Measurements from ENCODE around the gene GOLGA8Q. TPM values are rescaled to one million over a fixed set of nuclear protein-coding genes. Genes with fewer than 3 reads are reported as not detected.
"Not testable (repeated sequence)": the region's sequence is repeated elsewhere in the genome, so short reads cannot be mapped to it uniquely, and the experiment has no call there.

Gene GOLGA8Q, protein sequence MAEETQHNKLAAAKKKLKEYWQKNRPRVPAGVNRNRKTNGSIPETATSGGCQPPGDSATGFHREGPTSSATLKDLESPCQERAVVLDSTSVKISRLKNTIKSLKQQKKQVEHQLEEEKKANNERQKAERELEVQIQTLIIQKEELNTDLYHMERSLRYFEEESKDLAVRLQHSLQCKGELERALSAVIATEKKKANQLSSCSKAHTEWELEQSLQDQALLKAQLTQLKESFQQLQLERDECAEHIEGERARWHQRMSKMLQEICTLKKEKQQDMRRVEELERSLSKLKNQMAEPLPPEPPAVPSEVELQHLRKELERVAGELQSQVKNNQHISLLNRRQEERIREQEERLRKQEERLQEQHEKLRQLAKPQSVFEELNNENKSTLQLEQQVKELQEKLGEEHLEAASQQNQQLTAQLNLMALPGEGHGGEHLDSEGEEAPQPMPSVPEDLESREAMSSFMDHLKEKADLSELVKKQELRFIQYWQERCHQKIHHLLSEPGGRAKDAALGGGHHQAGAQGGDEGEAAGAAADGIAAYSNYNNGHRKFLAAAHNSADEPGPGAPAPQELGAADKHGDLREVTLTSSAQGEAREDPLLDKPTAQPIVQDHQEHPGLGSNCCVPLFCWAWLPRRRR
- 1 to 10 TPM in 2 of 4 donors, not detected in 2; 2.7 to 3.3 TPM for total RNA-seq

GRCh38 chr15:30551750-30552149 is at the start of gene GOLGA8Q:
TSS of gene GOLGA8Q (plus strand) at chr15:30552050. CDS start at chr15:30552078, 28 bp downstream.
- H3K27ac ChIP-seq; H3K4me1 ChIP-seq; H3K36me3 ChIP-seq; intact Hi-C loops (cut with DNase I; ENCODE audit: low total_unique reads); H3K4me3 ChIP-seq; H3K27me3 ChIP-seq; in situ Hi-C loops (cut with MboI; ENCODE audit: low pct_ligation_motif_present in 1 of 4, low pct_unique_long_range_greater_than_20kb in 1 of 4, low sequenced_read_pairs in 3 of 4); H3K9me3 ChIP-seq; DNase-seq: not testable (repeated sequence)
- WGBS, 2 donors (ENCODE audit: low coverage in 1 of 2): 90% methylated on average over 3 of the region's 9 CpGs; no CpG with 5 or more reads in 1 of the 2 donors

DNA sequence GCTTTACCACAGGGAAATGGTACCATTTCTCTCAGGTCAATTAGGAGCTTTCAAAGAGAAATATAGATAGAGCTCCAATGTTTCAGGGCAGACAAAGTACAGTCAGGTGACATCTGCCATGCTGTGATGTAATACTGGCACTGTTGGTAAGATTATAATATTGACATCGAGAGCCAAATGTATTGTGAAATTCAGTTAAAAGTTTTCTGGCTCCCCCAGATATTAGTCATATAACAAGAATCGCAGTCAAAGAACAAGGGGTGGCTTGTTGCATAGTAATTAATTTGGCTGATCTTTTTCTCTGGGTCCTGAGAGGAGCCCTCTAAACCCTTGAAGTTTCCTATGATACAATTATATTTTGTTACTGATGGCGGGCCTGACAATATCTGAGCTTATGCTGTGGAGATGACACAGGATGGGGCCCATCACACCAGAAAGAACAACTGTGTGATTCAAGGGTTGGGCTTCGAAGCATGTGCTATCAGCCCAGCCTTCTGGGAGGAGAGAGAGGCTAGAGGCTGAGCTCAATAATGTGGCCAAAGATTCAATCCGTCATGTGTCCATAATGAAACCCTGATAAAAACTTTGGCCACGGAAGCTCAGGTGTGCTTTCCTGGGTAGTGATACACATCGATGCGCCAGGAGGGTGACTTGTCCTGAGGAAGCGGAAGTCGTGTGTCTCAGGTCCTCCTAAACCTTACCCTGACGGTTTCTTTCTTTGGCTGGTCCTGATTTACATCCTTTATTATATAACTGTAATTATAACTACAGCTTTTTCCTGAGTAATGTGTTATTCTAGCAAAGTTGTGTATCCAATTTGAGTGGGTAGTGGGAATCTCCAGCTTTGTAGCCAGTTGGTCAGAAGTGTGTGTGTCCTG is 48.7 kb upstream of the GOLGA8Q start:
- in situ Hi-C loops (cut with MboI; ENCODE audit: low pct_ligation_motif_present in 1 of 4, low pct_unique_long_range_greater_than_20kb in 1 of 4, low sequenced_read_pairs in 3 of 4); H3K36me3 ChIP-seq; H3K27ac ChIP-seq; DNase-seq; intact Hi-C loops (cut with DNase I; ENCODE audit: low total_unique reads); H3K27me3 ChIP-seq; H3K9me3 ChIP-seq; H3K4me1 ChIP-seq; H3K4me3 ChIP-seq: not testable (repeated sequence)
- 98% methylated on average over 5 of the region's 11 CpGs; no CpG with 5 or more reads in 1 of the 2 donors for WGBS, 2 donors (ENCODE audit: low coverage in 1 of 2)

DNA sequence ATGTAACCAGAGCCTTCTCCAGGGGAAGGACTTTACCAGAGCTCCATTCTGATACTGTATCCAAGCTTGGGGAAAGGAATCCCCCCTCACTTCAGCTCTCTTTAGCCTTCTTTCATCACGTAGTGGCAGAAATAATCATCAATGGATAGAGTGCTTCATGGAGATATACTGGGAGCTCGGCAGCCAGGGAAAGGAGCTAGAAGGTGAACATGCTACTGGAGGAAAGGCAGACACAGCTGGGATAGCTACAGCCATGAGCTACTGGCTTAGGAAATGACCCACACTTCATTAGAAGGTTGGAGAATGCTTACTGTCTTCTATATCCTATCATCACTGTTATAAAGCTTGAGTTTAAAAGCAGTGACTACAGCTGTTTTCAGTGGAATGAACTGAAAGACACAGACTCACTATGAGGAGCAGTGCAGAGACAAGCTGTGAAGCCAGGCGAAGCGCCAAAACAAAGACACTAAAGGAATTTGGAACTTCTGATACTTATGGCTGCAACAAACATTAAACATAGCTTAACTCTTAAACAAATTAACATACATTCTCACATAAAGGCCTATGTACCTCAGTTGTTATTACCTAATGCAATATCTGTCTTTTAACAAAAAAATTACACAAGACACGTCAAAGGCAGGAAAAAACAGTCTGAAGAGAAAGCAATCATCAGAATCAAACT is 47.5 kb upstream of the GOLGA8Q start:
- 17 to 43% methylated on average over 1 to 5 of the region's 5 CpGs for WGBS, 2 donors (ENCODE audit: low coverage in 1 of 2)
- H3K27ac ChIP-seq; intact Hi-C loops (cut with DNase I; ENCODE audit: low total_unique reads); H3K4me3 ChIP-seq; in situ Hi-C loops (cut with MboI; ENCODE audit: low pct_ligation_motif_present in 1 of 4, low pct_unique_long_range_greater_than_20kb in 1 of 4, low sequenced_read_pairs in 3 of 4); H3K36me3 ChIP-seq; H3K9me3 ChIP-seq; H3K4me1 ChIP-seq; H3K27me3 ChIP-seq; DNase-seq: not testable (repeated sequence)

DNA sequence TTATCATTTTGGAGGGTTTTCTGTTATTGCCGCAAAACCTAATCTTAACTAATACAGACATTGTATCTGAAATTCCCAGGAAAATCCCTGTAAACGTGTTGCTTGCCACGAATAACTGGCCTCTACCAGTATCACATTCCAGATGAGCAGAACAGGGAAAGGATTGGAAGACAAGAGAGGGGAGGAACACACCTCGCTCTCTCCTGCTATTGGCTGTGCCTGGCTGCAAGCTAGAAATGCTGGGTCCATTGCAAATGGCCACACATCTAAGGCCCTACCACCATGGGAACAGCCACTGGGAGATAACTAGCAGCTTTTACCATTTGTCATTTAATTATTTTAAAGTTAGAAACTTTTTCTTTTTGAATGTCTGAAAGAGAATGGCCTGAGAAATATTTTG is 37.3 kb upstream of the GOLGA8Q start:
- no CpG with 5 or more reads among the region's 4 CpGs for WGBS, 2 donors (ENCODE audit: low coverage in 1 of 2)
- H3K27me3 ChIP-seq; H3K36me3 ChIP-seq; intact Hi-C loops (cut with DNase I; ENCODE audit: low total_unique reads); H3K4me1 ChIP-seq; H3K9me3 ChIP-seq; H3K4me3 ChIP-seq; H3K27ac ChIP-seq; DNase-seq; in situ Hi-C loops (cut with MboI; ENCODE audit: low pct_ligation_motif_present in 1 of 4, low pct_unique_long_range_greater_than_20kb in 1 of 4, low sequenced_read_pairs in 3 of 4): not testable (repeated sequence)

- H3K4me1 ChIP-seq; intact Hi-C loops (cut with DNase I; ENCODE audit: low total_unique reads); H3K27ac ChIP-seq; H3K9me3 ChIP-seq; H3K27me3 ChIP-seq; DNase-seq; H3K4me3 ChIP-seq; H3K36me3 ChIP-seq; in situ Hi-C loops (cut with MboI; ENCODE audit: low pct_ligation_motif_present in 1 of 4, low pct_unique_long_range_greater_than_20kb in 1 of 4, low sequenced_read_pairs in 3 of 4): not testable (repeated sequence)
- 90% methylated on average over 2 of the region's 7 CpGs; no CpG with 5 or more reads in 1 of the 2 donors for WGBS, 2 donors (ENCODE audit: low coverage in 1 of 2)
Measured at GRCh38 chr15:30523453-30524243, 28.2 kb upstream of the GOLGA8Q start.

- no CpG with 5 or more reads among the region's 4 CpGs for WGBS, 2 donors (ENCODE audit: low coverage in 1 of 2)
- intact Hi-C loops (cut with DNase I; ENCODE audit: low total_unique reads); H3K27ac ChIP-seq; in situ Hi-C loops (cut with MboI; ENCODE audit: low pct_ligation_motif_present in 1 of 4, low pct_unique_long_range_greater_than_20kb in 1 of 4, low sequenced_read_pairs in 3 of 4); H3K36me3 ChIP-seq; H3K9me3 ChIP-seq; H3K4me3 ChIP-seq; DNase-seq; H3K4me1 ChIP-seq; H3K27me3 ChIP-seq: not testable (repeated sequence)
Measured at GRCh38 chr15:30525912-30526311, 25.9 kb upstream of the GOLGA8Q start.

DNA sequence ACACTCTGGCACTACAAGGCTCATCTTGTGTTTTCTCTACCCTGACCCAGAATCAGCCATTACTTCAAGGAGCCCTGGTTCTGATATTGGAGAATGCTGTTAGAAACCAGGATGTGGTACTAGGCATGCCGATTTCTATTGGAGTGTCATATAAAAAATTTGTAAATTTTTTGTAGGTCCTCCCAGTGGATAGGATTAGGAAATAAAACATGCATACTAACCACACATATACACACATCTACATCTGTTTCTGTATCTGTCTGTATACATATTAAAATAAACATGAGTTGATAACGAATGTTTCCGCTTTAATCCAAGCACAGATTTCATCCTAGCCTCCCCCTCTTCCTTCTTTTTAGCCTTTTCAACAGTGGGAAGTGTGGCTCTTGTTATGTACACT is 22.8 kb upstream of the GOLGA8Q start:
- H3K36me3 ChIP-seq; H3K27me3 ChIP-seq; H3K4me1 ChIP-seq; H3K27ac ChIP-seq; in situ Hi-C loops (cut with MboI; ENCODE audit: low pct_ligation_motif_present in 1 of 4, low pct_unique_long_range_greater_than_20kb in 1 of 4, low sequenced_read_pairs in 3 of 4); intact Hi-C loops (cut with DNase I; ENCODE audit: low total_unique reads); DNase-seq; H3K9me3 ChIP-seq; H3K4me3 ChIP-seq: not testable (repeated sequence)
- WGBS, 2 donors (ENCODE audit: low coverage in 1 of 2): no CpG with 5 or more reads among the region's 3 CpGs
